SK-N-SH treated with all-trans-retinoic acid at 6 μM for 48 hours (cell line): ENCODE results near the gene CYSRT1.

Experiments
- ATAC-seq: fragments of 200-7000 bp; cut with Tn5 transposase; 3 replicates; pipeline ENCODE4 v1.9.1; 2020; ENCODE audit warnings: mild to moderate bottlenecking, moderate library complexity
- ARNTL ChIP-seq: fragments of 450-650 bp; formaldehyde crosslinking; IDR thresholded peaks from 2 replicates; pipeline ENCODE4 v1.5.0; 2020; ENCODE audit warnings: low read depth, mild to moderate bottlenecking, moderate library complexity, borderline replicate concordance
- BACH2 ChIP-seq: fragments of 250-450 bp; sonication (Bioruptor Pico); IDR thresholded peaks from 2 replicates; pipeline ENCODE4 v1.9.0; 2021; ENCODE audit warnings: mild to moderate bottlenecking, borderline replicate concordance
- CSDC2 ChIP-seq: fragments of 250-450 bp; sonication (Bioruptor Pico); IDR thresholded peaks from 2 replicates; pipeline ENCODE4 v1.5.0; 2020; ENCODE audit warnings: mild to moderate bottlenecking, moderate library complexity
- ESRRG ChIP-seq: fragments of 250-450 bp; sonication (Bioruptor Pico); IDR thresholded peaks from 2 replicates; pipeline ENCODE4 v1.6.1; 2021; ENCODE audit warnings: mild to moderate bottlenecking
- GLIS3 ChIP-seq: fragments of 250-450 bp; sonication (Bioruptor Pico); IDR thresholded peaks from 2 replicates; pipeline ENCODE4 v1.5.0; 2020; ENCODE audit warnings: mild to moderate bottlenecking, moderate library complexity
- ISL1 ChIP-seq: fragments of 250-450 bp; sonication (Bioruptor Pico); IDR thresholded peaks from 2 replicates; pipeline ENCODE4 v2.1.2; 2022; ENCODE audit warnings: mild to moderate bottlenecking, moderate library complexity
- OSR1 ChIP-seq: fragments of 250-450 bp; sonication (Bioruptor Pico); IDR thresholded peaks from 2 replicates; pipeline ENCODE4 v1.8.0; 2022; ENCODE audit warnings: moderate library complexity, mild to moderate bottlenecking, inconsistent platforms
- PPARA ChIP-seq: fragments of 250-450 bp; sonication (Bioruptor Pico); IDR thresholded peaks from 2 replicates; pipeline ENCODE4 v1.5.0; 2020; ENCODE audit warnings: mild to moderate bottlenecking, borderline replicate concordance
- RARB ChIP-seq: fragments of 250-450 bp; sonication (Bioruptor Pico); IDR thresholded peaks from 2 replicates; pipeline ENCODE4 v1.8.0; 2021; ENCODE audit warnings: mild to moderate bottlenecking, moderate library complexity
- SNAI2 ChIP-seq: fragments of 250-450 bp; sonication (Bioruptor Pico); IDR thresholded peaks from 2 replicates; pipeline ENCODE4 v1.5.0; 2020; ENCODE audit warnings: mild to moderate bottlenecking, moderate library complexity
- ZFP3 ChIP-seq: fragments of 250-450 bp; sonication (Bioruptor Pico); IDR thresholded peaks from 2 replicates; pipeline ENCODE4 v1.5.0; 2020; ENCODE audit warnings: mild to moderate bottlenecking, moderate library complexity
- ZFP30 ChIP-seq: fragments of 450-650 bp; formaldehyde crosslinking; IDR thresholded peaks from 2 replicates; pipeline ENCODE4 v1.5.0; 2022; ENCODE audit warnings: mild to moderate bottlenecking, moderate library complexity
- ZNF70 ChIP-seq: fragments of 450-650 bp; formaldehyde crosslinking; IDR thresholded peaks from 2 replicates; pipeline ENCODE4 v1.5.0; 2020; ENCODE audit warnings: mild to moderate bottlenecking, moderate library complexity
- ZNF8 ChIP-seq: fragments of 450-650 bp; formaldehyde crosslinking; IDR thresholded peaks from 2 replicates; pipeline ENCODE4 v1.5.0; 2020; ENCODE audit warnings: mild to moderate bottlenecking, moderate library complexity
- TF ChIP-seq, protein P1 (sequence below): fragments of 250-450 bp; sonication (Bioruptor Pico); IDR thresholded peaks from 2 replicates; pipeline ENCODE4 v1.5.1; 2020; ENCODE audit warnings: low read depth, mild to moderate bottlenecking, moderate library complexity
- TF ChIP-seq, protein P2 (sequence below): fragments of 250-450 bp; sonication (Bioruptor Pico); IDR thresholded peaks from 2 replicates; pipeline ENCODE4 v1.8.0; 2021; ENCODE audit warnings: low read depth, mild to moderate bottlenecking, moderate library complexity, borderline replicate concordance
- TF ChIP-seq, protein P3 (sequence below): fragments of 250-450 bp; sonication (Bioruptor Pico); IDR thresholded peaks from 2 replicates; pipeline ENCODE4 v1.5.1; 2021; ENCODE audit warnings: mild to moderate bottlenecking, moderate library complexity
- TF ChIP-seq, protein P4 (sequence below): fragments of 250-450 bp; sonication (Bioruptor Pico); IDR thresholded peaks from 2 replicates; pipeline ENCODE4 v1.5.0; 2020; ENCODE audit warnings: mild to moderate bottlenecking, moderate library complexity
- TF ChIP-seq, protein P5 (sequence below): fragments of 250-450 bp; sonication (Bioruptor Pico); IDR thresholded peaks from 2 replicates; pipeline ENCODE4 v1.8.0; 2020; ENCODE audit warnings: mild to moderate bottlenecking, moderate library complexity, borderline replicate concordance

CYSRT1 gene

DNA sequence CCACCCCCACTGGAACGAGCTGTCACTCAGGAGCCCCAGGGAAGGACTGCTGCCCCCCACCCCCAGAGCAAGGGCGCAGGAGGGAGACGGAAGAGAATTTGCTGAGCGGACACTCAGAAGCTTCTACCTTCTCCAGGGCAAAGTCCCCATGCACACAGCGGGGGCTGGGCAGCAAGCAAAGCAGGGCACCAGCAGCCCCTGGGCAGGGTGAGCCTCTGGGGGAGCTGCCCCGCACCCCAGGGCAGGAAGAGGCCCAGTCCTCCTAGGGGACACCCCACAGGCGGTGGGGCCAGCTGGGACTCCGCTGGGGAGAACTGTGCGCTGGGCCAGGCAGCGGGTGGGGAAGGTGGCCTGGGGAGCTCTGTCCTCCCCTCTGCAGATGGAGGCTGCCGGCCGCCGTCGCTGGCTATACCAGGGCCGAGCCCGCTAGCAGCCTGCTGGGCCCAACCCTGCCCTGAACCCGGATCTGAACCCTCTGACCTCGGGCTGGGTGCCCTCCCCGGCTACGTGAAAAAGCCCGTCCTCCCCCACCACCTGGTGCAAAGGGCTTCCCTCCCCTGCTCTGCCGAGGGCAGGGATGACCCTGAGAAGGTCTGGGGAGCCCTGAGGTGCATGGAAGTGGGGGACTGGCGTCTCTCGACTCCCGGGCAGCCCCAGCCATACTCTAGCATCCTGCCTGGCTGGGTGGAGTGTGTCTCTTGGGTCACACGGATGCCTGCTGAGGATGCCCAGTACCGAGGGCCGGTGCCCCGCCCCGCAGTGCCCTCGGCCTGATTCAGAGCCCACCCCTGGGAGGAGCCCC is 5.1 kb downstream of the CYSRT1 start:
- TF ChIP-seq ESRRG (CRISPR knock-in tag), result no peak
- no peak for TF ChIP-seq ZFP3 (CRISPR knock-in tag)
- TF ChIP-seq ZFP30 (CRISPR knock-in tag), result no peak
- TF ChIP-seq GLIS3, result no peak
- ATAC-seq, result no peak

DNA sequence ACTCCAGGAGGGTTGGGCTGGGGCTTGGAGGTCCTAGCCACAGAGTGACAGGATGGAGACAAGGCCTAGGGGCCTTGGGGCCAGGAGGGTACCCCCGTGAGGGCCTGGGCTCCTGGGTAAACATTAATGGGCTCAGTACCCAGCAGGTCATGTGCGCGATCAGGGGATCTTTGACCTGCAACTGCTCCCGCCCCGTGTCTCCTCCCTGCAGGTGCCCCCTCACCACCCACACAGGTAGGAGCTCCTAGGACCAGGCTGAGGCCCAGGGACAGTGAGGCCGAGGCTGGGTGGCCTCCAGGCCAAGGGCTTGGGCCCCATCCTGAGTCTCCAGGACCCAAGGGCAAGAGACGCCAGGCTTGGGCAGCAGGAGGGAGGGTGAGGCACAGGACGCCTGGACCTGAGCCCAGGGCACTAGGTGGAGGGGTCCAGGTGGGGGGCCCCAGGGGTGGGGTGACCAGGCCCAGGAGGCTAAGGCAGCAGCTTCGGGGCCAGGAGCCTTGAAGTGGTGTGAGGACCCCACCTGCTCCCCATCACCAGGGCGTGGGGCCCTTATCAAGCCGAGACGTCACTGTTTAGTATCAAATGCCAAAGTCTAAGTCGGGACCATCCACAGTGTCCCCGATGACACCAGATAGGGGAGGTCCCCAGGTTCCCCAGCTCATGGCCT is 5.9 kb downstream of the CYSRT1 start, which contains the start of gene SLC34A3:
SLC34A3 (plus strand) TSS at position 197 of the 667 bp plus-strand sequence. CDS start 802 bp downstream, outside the sequence.
- TF ChIP-seq ZNF70 (CRISPR knock-in tag), result no peak
- TF ChIP-seq OSR1 (CRISPR knock-in tag), result no peak
- no peak for TF ChIP-seq ISL1 (CRISPR knock-in tag)
- TF ChIP-seq, protein P1, sequence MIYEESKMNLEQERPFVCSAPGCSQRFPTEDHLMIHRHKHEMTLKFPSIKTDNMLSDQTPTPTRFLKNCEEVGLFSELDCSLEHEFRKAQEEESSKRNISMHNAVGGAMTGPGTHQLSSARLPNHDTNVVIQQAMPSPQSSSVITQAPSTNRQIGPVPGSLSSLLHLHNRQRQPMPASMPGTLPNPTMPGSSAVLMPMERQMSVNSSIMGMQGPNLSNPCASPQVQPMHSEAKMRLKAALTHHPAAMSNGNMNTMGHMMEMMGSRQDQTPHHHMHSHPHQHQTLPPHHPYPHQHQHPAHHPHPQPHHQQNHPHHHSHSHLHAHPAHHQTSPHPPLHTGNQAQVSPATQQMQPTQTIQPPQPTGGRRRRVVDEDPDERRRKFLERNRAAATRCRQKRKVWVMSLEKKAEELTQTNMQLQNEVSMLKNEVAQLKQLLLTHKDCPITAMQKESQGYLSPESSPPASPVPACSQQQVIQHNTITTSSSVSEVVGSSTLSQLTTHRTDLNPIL, result no peak
- TF ChIP-seq SNAI2, result no peak
- TF ChIP-seq, protein P2, sequence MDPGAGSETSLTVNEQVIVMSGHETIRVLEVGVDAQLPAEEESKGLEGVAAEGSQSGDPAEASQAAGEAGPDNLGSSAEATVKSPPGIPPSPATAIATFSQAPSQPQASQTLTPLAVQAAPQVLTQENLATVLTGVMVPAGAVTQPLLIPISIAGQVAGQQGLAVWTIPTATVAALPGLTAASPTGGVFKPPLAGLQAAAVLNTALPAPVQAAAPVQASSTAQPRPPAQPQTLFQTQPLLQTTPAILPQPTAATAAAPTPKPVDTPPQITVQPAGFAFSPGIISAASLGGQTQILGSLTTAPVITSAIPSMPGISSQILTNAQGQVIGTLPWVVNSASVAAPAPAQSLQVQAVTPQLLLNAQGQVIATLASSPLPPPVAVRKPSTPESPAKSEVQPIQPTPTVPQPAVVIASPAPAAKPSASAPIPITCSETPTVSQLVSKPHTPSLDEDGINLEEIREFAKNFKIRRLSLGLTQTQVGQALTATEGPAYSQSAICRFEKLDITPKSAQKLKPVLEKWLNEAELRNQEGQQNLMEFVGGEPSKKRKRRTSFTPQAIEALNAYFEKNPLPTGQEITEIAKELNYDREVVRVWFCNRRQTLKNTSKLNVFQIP (CRISPR knock-in tag), result no peak
- TF ChIP-seq RARB (CRISPR knock-in tag), result no peak
- no peak for TF ChIP-seq GLIS3
- no peak for TF ChIP-seq CSDC2 (CRISPR knock-in tag)
- TF ChIP-seq, protein P3, sequence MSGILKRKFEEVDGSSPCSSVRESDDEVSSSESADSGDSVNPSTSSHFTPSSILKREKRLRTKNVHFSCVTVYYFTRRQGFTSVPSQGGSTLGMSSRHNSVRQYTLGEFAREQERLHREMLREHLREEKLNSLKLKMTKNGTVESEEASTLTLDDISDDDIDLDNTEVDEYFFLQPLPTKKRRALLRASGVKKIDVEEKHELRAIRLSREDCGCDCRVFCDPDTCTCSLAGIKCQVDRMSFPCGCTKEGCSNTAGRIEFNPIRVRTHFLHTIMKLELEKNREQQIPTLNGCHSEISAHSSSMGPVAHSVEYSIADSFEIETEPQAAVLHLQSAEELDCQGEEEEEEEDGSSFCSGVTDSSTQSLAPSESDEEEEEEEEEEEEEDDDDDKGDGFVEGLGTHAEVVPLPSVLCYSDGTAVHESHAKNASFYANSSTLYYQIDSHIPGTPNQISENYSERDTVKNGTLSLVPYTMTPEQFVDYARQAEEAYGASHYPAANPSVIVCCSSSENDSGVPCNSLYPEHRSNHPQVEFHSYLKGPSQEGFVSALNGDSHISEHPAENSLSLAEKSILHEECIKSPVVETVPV (CRISPR knock-in tag), result no peak
- no peak for TF ChIP-seq PPARA (CRISPR knock-in tag)
- TF ChIP-seq ZFP30 (CRISPR knock-in tag), result no peak
- TF ChIP-seq, protein P4, sequence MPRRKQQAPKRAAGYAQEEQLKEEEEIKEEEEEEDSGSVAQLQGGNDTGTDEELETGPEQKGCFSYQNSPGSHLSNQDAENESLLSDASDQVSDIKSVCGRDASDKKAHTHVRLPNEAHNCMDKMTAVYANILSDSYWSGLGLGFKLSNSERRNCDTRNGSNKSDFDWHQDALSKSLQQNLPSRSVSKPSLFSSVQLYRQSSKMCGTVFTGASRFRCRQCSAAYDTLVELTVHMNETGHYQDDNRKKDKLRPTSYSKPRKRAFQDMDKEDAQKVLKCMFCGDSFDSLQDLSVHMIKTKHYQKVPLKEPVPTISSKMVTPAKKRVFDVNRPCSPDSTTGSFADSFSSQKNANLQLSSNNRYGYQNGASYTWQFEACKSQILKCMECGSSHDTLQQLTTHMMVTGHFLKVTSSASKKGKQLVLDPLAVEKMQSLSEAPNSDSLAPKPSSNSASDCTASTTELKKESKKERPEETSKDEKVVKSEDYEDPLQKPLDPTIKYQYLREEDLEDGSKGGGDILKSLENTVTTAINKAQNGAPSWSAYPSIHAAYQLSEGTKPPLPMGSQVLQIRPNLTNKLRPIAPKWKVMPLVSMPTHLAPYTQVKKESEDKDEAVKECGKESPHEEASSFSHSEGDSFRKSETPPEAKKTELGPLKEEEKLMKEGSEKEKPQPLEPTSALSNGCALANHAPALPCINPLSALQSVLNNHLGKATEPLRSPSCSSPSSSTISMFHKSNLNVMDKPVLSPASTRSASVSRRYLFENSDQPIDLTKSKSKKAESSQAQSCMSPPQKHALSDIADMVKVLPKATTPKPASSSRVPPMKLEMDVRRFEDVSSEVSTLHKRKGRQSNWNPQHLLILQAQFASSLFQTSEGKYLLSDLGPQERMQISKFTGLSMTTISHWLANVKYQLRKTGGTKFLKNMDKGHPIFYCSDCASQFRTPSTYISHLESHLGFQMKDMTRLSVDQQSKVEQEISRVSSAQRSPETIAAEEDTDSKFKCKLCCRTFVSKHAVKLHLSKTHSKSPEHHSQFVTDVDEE (CRISPR knock-in tag), result no peak
- no peak for TF ChIP-seq ZNF8 (CRISPR knock-in tag)
- TF ChIP-seq ZFP3 (CRISPR knock-in tag), result no peak
- TF ChIP-seq, protein P5, sequence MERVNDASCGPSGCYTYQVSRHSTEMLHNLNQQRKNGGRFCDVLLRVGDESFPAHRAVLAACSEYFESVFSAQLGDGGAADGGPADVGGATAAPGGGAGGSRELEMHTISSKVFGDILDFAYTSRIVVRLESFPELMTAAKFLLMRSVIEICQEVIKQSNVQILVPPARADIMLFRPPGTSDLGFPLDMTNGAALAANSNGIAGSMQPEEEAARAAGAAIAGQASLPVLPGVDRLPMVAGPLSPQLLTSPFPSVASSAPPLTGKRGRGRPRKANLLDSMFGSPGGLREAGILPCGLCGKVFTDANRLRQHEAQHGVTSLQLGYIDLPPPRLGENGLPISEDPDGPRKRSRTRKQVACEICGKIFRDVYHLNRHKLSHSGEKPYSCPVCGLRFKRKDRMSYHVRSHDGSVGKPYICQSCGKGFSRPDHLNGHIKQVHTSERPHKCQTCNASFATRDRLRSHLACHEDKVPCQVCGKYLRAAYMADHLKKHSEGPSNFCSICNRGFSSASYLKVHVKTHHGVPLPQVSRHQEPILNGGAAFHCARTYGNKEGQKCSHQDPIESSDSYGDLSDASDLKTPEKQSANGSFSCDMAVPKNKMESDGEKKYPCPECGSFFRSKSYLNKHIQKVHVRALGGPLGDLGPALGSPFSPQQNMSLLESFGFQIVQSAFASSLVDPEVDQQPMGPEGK (CRISPR knock-in tag), result no peak
- TF ChIP-seq ARNTL (CRISPR knock-in tag), result no peak
- no peak for TF ChIP-seq BACH2 (CRISPR knock-in tag)
- no peak for TF ChIP-seq ESRRG (CRISPR knock-in tag)

More for the DNA sequence above, 5.9 kb downstream of the CYSRT1 start, which contains the start of gene SLC34A3:
- no peak for ATAC-seq
